Endothelial cell of umbilical vein (primary cell): ENCODE data around the gene SPAG4. TPM values are rescaled to one million over a fixed set of nuclear protein-coding genes. Genes with fewer than 3 reads are reported as not detected.

ENCODE experiments used
- BruUV-seq: library from RNA; stranded (reverse); fragments of 400-500 nt; replicated peaks from 2 replicates; lab custom pipeline; 2021; lab: Mats Ljungman, UMichigan
- CTCF ChIA-PET: fragments of 300-600, 350-600 bp; sonication (Branson Sonifier 250); formaldehyde crosslinking; loops from one replicate; lab custom pipeline; 2021; ENCODE audit warnings: antibody characterized with exemption, inconsistent platforms; lab: Charles Lee
- POLR2A ChIA-PET: fragments of 300-600, 350-600 bp; sonication (Branson Sonifier 250); formaldehyde crosslinking; loops from one replicate; lab custom pipeline; 2021; ENCODE audit warnings: antibody characterized with exemption, inconsistent platforms; lab: Charles Lee
- DNase-seq: peaks from one replicate; pipeline ENCODE4 v3.0.0-alpha.2; 2011; ENCODE audit warnings: low read depth, low spot score
- FAIRE-seq: peaks from 2 replicates; lab custom pipeline; 2011; peaks lifted over from hg19 to GRCh38; lab: Jason Lieb, UNC
- H2AFZ ChIP-seq: 2 replicates; pipeline ENCODE4 v1.6.0; 2012; ENCODE audit warnings: low read depth, low read length, control low read depth, inconsistent platforms
- H3K27ac ChIP-seq: 2 replicates; pipeline ENCODE4 v1.5.1; 2011; ENCODE audit warnings: low read depth, mild to moderate bottlenecking, control low read depth, low read length, moderate library complexity; ENCODE audit not compliant: insufficient read depth
- H3K27me3 ChIP-seq, 2 experiments: 2 replicates each; pipeline versions ENCODE4 v1.6.0 to v1.6.1; 2011; ENCODE audit warnings: low read length in 2 of 2, mixed read lengths in 1 of 2; ENCODE audit not compliant: control insufficient read depth in 2 of 2, insufficient read depth in 2 of 2
- H3K36me3 ChIP-seq, 2 experiments: 2 replicates in 1 of 2; 3 replicates in 1 of 2; pipeline ENCODE4 v1.5.1; 2011; ENCODE audit warnings: low read length in 2 of 2, mild to moderate bottlenecking in 1 of 2, moderate library complexity in 1 of 2; ENCODE audit not compliant: control insufficient read depth in 2 of 2, insufficient read depth in 2 of 2; ENCODE audit errors: extremely low read depth in 1 of 2
- H3K4me1 ChIP-seq: 3 replicates; pipeline ENCODE4 v1.5.1; 2011; ENCODE audit warnings: mild to moderate bottlenecking, low read length; ENCODE audit not compliant: control insufficient read depth, insufficient read depth; ENCODE audit errors: extremely low read depth
- H3K4me2 ChIP-seq: 2 replicates; pipeline ENCODE4 v1.6.1; 2011; ENCODE audit warnings: low read length, control low read depth, mixed read lengths; ENCODE audit not compliant: insufficient read depth
- H3K4me3 ChIP-seq, 3 experiments: fragments of 200-600 bp in 1 of 3; sonication (generic), shearing (Covaris generic) in 1 of 3; replicated peaks in 1 of 3; 2 replicates each; pipeline ENCODE4 v1.5.1; 2011 to 2016; ENCODE audit warnings: control low read depth in 3 of 3, low read length in 3 of 3, mild to moderate bottlenecking in 2 of 3, inconsistent platforms in 1 of 3, low read depth in 1 of 3, moderate library complexity in 1 of 3; ENCODE audit not compliant: insufficient read depth in 1 of 3
- H3K79me2 ChIP-seq: 2 replicates; pipeline ENCODE4 v1.6.0; 2012; ENCODE audit warnings: low read length, inconsistent platforms; ENCODE audit not compliant: control insufficient read depth, insufficient read depth
- H3K9ac ChIP-seq: replicated peaks from 2 replicates; pipeline ENCODE3; 2011; ENCODE audit warnings: low read length, control low read depth; ENCODE audit not compliant: insufficient read depth; ENCODE audit errors: extremely low read depth
- H3K9me1 ChIP-seq: replicated peaks from 3 replicates; pipeline ENCODE4 v1.6.0; 2011; ENCODE audit warnings: mild to moderate bottlenecking, low read length; ENCODE audit not compliant: control insufficient read depth, insufficient read depth; ENCODE audit errors: extremely low read depth
- H3K9me3 ChIP-seq: replicated peaks from 2 replicates; pipeline ENCODE4 v1.5.1; 2012; ENCODE audit warnings: low read length, inconsistent platforms; ENCODE audit not compliant: control insufficient read depth, insufficient read depth
- H4K20me1 ChIP-seq: replicated peaks from 2 replicates; pipeline ENCODE3; 2011; ENCODE audit warnings: mild to moderate bottlenecking, low read length; ENCODE audit not compliant: control insufficient read depth, insufficient read depth; ENCODE audit errors: extremely low read depth
- CTCF ChIP-seq, 2 donors: IDR thresholded peaks; 1 replicate in 1 of 2; 2 replicates in 1 of 2; pipeline ENCODE4 v1.5.1; 2011; ENCODE audit warnings: low read length in 2 of 2, mild to moderate bottlenecking in 2 of 2, moderate library complexity in 2 of 2, control low read depth in 1 of 2, inconsistent platforms in 1 of 2, low read depth in 1 of 2; ENCODE audit not compliant: insufficient read depth in 1 of 2; ENCODE audit errors: extremely low read depth in 1 of 2
- EZH2 ChIP-seq: IDR thresholded peaks from 2 replicates; pipeline ENCODE4 v1.6.1; 2012; ENCODE audit warnings: borderline replicate concordance, low read depth, mild to moderate bottlenecking, moderate library complexity, low read length, inconsistent platforms; ENCODE audit not compliant: severe bottlenecking
- FOS ChIP-seq: IDR thresholded peaks from 2 replicates; pipeline ENCODE4 v1.6.1; 2011; ENCODE audit warnings: mild to moderate bottlenecking, low read length, moderate library complexity, borderline replicate concordance; ENCODE audit not compliant: insufficient read depth
- GATA2 ChIP-seq: IDR thresholded peaks from 2 replicates; pipeline ENCODE4 v1.7.0; 2011; ENCODE audit warnings: low read depth, mild to moderate bottlenecking, moderate library complexity, mixed read lengths, low read length; ENCODE audit not compliant: insufficient read length, insufficient read depth
- JUN ChIP-seq: IDR thresholded peaks from 2 replicates; pipeline ENCODE4 v1.6.1; 2011; ENCODE audit warnings: borderline replicate concordance, low read depth; ENCODE audit not compliant: insufficient read length, insufficient read depth
- MAX ChIP-seq: IDR thresholded peaks from 2 replicates; pipeline ENCODE4 v1.6.1; 2011; ENCODE audit not compliant: insufficient read depth, insufficient read length
- MYC ChIP-seq: IDR thresholded peaks from one replicate; pipeline ENCODE4 v1.6.1; 2011; ENCODE audit warnings: mild to moderate bottlenecking, low read depth, low read length
- POLR2A ChIP-seq: IDR thresholded peaks from 2 replicates; pipeline ENCODE4 v1.6.1; 2012; ENCODE audit warnings: low read depth, mild to moderate bottlenecking, control low read depth, low read length
- POLR2AphosphoS5 ChIP-seq: IDR thresholded peaks from 2 replicates; pipeline ENCODE4 v1.6.1; 2012; ENCODE audit warnings: low read depth, mild to moderate bottlenecking, control low read depth, low read length, moderate library complexity; ENCODE audit not compliant: insufficient read depth
- dilution Hi-C: fragments of 300-500 bp; cut with MboI; formaldehyde crosslinking; loops from one replicate; pipeline ENCODE4 v1.15.0; 2019; ENCODE audit warnings: low sequenced_read_pairs; ENCODE audit not compliant: extremely low pct_ligation_motif_present
- intact Hi-C: fragments of 100-400 bp; cut with micrococcal nuclease; formaldehyde crosslinking; loops from one replicate; pipeline ENCODE4 v1.10.0; 2022
- polyA plus RNA-seq, 4 experiments: library from polyadenylated mRNA; depleted of rRNA in 3 of 4; stranded (reverse) in 3 of 4; unstranded in 1 of 4; fragments of >200 nt; gene quantifications; 2 replicates each; pipeline versions ENCODE4 v1.2.1 to v1.2.3, GENCODE V29; 2011 to 2012; ENCODE audit warnings: missing spikeins in 1 of 4
- total RNA-seq: library from RNA; stranded (reverse); gene quantifications from 2 replicates; pipeline ENCODE4 v1.2.3, GENCODE V29; 2021

Gene SPAG4
- total and polyA plus RNA-seq, 2 donors (not counting 3 experiments of a cell fraction or from before 2014, with no cell fraction given) = 3.7 to 9.5 TPM

GRCh38 chr20:35603695-35604448, 11.8 kb upstream of the SPAG4 start:
- DNase-seq = no peak
- BruUV-seq = no TSS peak
- Histone ChIP-seq H3K9me1 (no peaks in the 10 kb centered on the region), H3K36me3 (no peaks in the 10 kb centered on the region), H3K9me3 (no peaks in the 10 kb centered on the region), H3K79me2 (no peaks in the 10 kb centered on the region), H3K27ac (no peak overlapping the region), H3K4me1 (peaks cover 8% of the 10 kb centered on the region), H3K9ac (no peak overlapping the region), H2AFZ (no peak overlapping the region), H3K4me3 (no peak overlapping the region), H3K4me2 (no peak overlapping the region), H4K20me1 (no peaks in the 10 kb centered on the region), H3K27me3 (peaks cover 9 to 13% of the 10 kb centered on the region in 2 experiments)
- ChIA-PET CTCF (interaction anchor here (0.9 to 2.0 kb wide), 12 partner anchors 8 to 141 kb away, joined by 3 to 12 read pairs (median 3); partner anchors contain the start of gene SPAG4), POLR2A (no interaction called here)
- FAIRE-seq = no peak
- dilution Hi-C loops = no loop called here
- TF ChIP-seq POLR2A = no peak
- TF ChIP-seq MYC = no peak
- no peak for TF ChIP-seq JUN
- TF ChIP-seq MAX = no peak
- no peak for TF ChIP-seq GATA2
- TF ChIP-seq POLR2AphosphoS5 = no peak
- TF ChIP-seq EZH2 = no peak
- no peak for TF ChIP-seq FOS
- no peak for TF ChIP-seq CTCF (IDR thresholded peaks at IDR 0.05; ENCODE audit: extremely low read depth in 1 of 2, insufficient read depth in 1 of 2, low read depth in 1 of 2, low read length in 2 of 2)
- intact Hi-C loops = loop anchor here (5.0 kb wide), 2 partner anchors 93 to 142 kb away; partner anchors contain the start of genes NFS1 and ROMO1
